Panc1 (cell line): ENCODE results near the gene GAS2. TPM values are rescaled to one million over a fixed set of nuclear protein-coding genes. Genes with fewer than 3 reads are reported as not detected.

Experiments
- ATAC-seq: fragments of 200-7000 bp; cut with Tn5 transposase; 2 replicates; pipeline ENCODE4 v1.9.1; 2020; ENCODE audit warnings: mild to moderate bottlenecking, moderate library complexity
- BruUV-seq: library from RNA; stranded (reverse); fragments of 400-500 nt; replicated peaks from 2 replicates; lab custom pipeline; 2021; lab: Mats Ljungman, UMichigan
- CTCF ChIA-PET: fragments of 300-600 bp; sonication (Branson Sonifier 250); formaldehyde crosslinking; loops from one replicate; lab custom pipeline; 2022; ENCODE audit warnings: antibody characterized with exemption; lab: Charles Lee
- POLR2A ChIA-PET: fragments of 300-600 bp; sonication (Branson Sonifier 250); formaldehyde crosslinking; loops from one replicate; lab custom pipeline; 2022; ENCODE audit warnings: antibody characterized with exemption; lab: Charles Lee
- DNase-seq: peaks from one replicate; pipeline ENCODE4 v3.0.0-alpha.2; 2010; ENCODE audit warnings: low read depth, low spot score
- H3K27ac ChIP-seq: 2 replicates; pipeline ENCODE4 v1.5.1; 2011; ENCODE audit warnings: mild to moderate bottlenecking, low read length, inconsistent platforms
- H3K27me3 ChIP-seq: fragments of 200-500 bp; sonication (Bioruptor generic); 2 replicates; pipeline ENCODE4 v1.6.0; 2014; ENCODE audit warnings: low read length, inconsistent platforms; ENCODE audit not compliant: control insufficient read depth, insufficient read depth
- H3K36me3 ChIP-seq: fragments of 200-500 bp; sonication (Bioruptor generic); 2 replicates; pipeline ENCODE4 v1.5.1; 2014; ENCODE audit warnings: inconsistent platforms, mild to moderate bottlenecking, low read length, moderate library complexity; ENCODE audit not compliant: control insufficient read depth, insufficient read depth
- H3K4me1 ChIP-seq: 2 replicates; pipeline ENCODE4 v1.5.1; 2011; ENCODE audit warnings: inconsistent platforms, mild to moderate bottlenecking, low read length, moderate library complexity; ENCODE audit not compliant: control insufficient read depth, insufficient read depth
- H3K4me3 ChIP-seq, 2 experiments: 2 replicates each; pipeline ENCODE4 v1.5.1; 2011 to 2012; ENCODE audit warnings: low read depth in 2 of 2, low read length in 2 of 2, mild to moderate bottlenecking in 2 of 2, inconsistent platforms in 1 of 2, moderate library complexity in 1 of 2
- H3K9me3 ChIP-seq: fragments of 200-500 bp; sonication (Bioruptor generic); 2 replicates; pipeline ENCODE4 v1.5.1; 2014; ENCODE audit warnings: low read depth, mild to moderate bottlenecking, inconsistent platforms, low read length, moderate library complexity; ENCODE audit not compliant: control insufficient read depth, insufficient read depth
- CTCF ChIP-seq: fragments of 450-650 bp; IDR thresholded peaks from 2 replicates; pipeline ENCODE4 v1.5.1; 2017; ENCODE audit warnings: mild to moderate bottlenecking
- POLR2AphosphoS5 ChIP-seq: IDR thresholded peaks from 2 replicates; pipeline ENCODE4 v1.6.1; 2012; ENCODE audit warnings: mild to moderate bottlenecking, low read depth, low read length, moderate library complexity
- REST ChIP-seq, 2 experiments: IDR thresholded peaks; 2 replicates each; pipeline ENCODE4 v1.6.1; 2011 to 2012; ENCODE audit warnings: low read depth in 2 of 2, control low read depth in 1 of 2, low read length in 1 of 2, mild to moderate bottlenecking in 1 of 2, moderate library complexity in 1 of 2; ENCODE audit not compliant: insufficient read depth in 1 of 2
- SIN3A ChIP-seq: IDR thresholded peaks from 2 replicates; pipeline ENCODE4 v1.6.1; 2012; ENCODE audit warnings: low read depth, mild to moderate bottlenecking, low read length, moderate library complexity, borderline replicate concordance; ENCODE audit not compliant: insufficient read depth
- TCF7L2 ChIP-seq: IDR thresholded peaks from 2 replicates; pipeline ENCODE4 v1.6.1; 2011; ENCODE audit warnings: mild to moderate bottlenecking, low read depth, low read length, inconsistent platforms
- in situ Hi-C: cut with HindIII; loops from 2 replicates; pipeline ENCODE4 v1.10.0; 2016; ENCODE audit warnings: low sequenced_read_pairs, low pct_unique_long_range_greater_than_20kb
- intact Hi-C: fragments of 100-400 bp; cut with micrococcal nuclease; formaldehyde crosslinking; loops from one replicate; pipeline ENCODE4 v1.10.0; 2022; ENCODE audit not compliant: unreplicated experiment
- total RNA-seq: library from RNA; stranded (reverse); gene quantifications from one replicate; pipeline ENCODE4 v1.2.1, GENCODE V29; 2021; ENCODE audit not compliant: unreplicated experiment

The GAS2 gene
- total RNA-seq, 1 experiment from 2014 or later = 0.87 TPM

- Histone ChIP-seq H3K27ac (no peak overlapping the region), H3K36me3 (no peaks in the 10 kb centered on the region), H3K4me3 (no peak overlapping the region), H3K27me3 (no peaks in the 10 kb centered on the region; the same call in 1 of the 2 replicates), H3K9me3 (no peaks in the 10 kb centered on the region), H3K4me1 (no peaks in the 10 kb centered on the region)
- POLR2A ChIA-PET = no interaction called here
- no TSS peak for BruUV-seq
- DNase-seq = no peak
- in situ Hi-C loops (no loop called here), intact Hi-C loops (no loop called here)
- CTCF ChIA-PET = no interaction called here
- ATAC-seq = no peak
- TF ChIP-seq TCF7L2 (no peak), POLR2AphosphoS5 (no peak), CTCF (no peak), SIN3A (no peak)
These were observed 134.1 kb downstream of the GAS2 start for GRCh38 chr11:22800482-22800881.

- H3K27ac ChIP-seq = no peak overlapping the region
- H3K36me3 ChIP-seq = no peaks in the 10 kb centered on the region
- CTCF ChIA-PET = no interaction called here
- DNase-seq (no peak), ATAC-seq (no peak)
- POLR2A ChIA-PET = no interaction called here
- TF ChIP-seq CTCF (no peak), SIN3A (no peak)
- no TSS peak for BruUV-seq
- H3K4me1 ChIP-seq = no peaks in the 10 kb centered on the region
- H3K27me3 ChIP-seq = no peaks in the 10 kb centered on the region; the same call in 1 of the 2 replicates
- in situ Hi-C loops (no loop called here), intact Hi-C loops (no loop called here)
- no peak overlapping the region for H3K4me3 ChIP-seq
- H3K9me3 ChIP-seq = no peaks in the 10 kb centered on the region
These were observed 136.4 kb downstream of the GAS2 start for GRCh38 chr11:22802861-22803260.

- in situ Hi-C loops (no loop called here), intact Hi-C loops (no loop called here)
- ChIA-PET POLR2A (no interaction called here), CTCF (no interaction called here)
- no peak for DNase-seq
- Histone ChIP-seq H3K9me3 (peaks cover 5% of the 10 kb centered on the region; the same call in 1 of the 2 replicates), H3K4me1 (no peaks in the 10 kb centered on the region), H3K27ac (no peak overlapping the region), H3K4me3 (no peak overlapping the region), H3K36me3 (no peaks in the 10 kb centered on the region), H3K27me3 (no peaks in the 10 kb centered on the region; the same call in 1 of the 2 replicates)
- BruUV-seq = no TSS peak
- TF ChIP-seq REST (IDR thresholded peaks at IDR 0.05; ENCODE audit: insufficient read depth in 1 of 2, low read depth in 2 of 2, low read length in 1 of 2) = no peak
- TF ChIP-seq POLR2AphosphoS5 = no peak
- TF ChIP-seq TCF7L2 = no peak
- TF ChIP-seq SIN3A = no peak
- TF ChIP-seq CTCF = no peak
- no peak for ATAC-seq
These were observed 141.0 kb downstream of the GAS2 start for GRCh38 chr11:22807391-22807790.
